ENCODE measurements around the gene GORASP2.

DNA sequence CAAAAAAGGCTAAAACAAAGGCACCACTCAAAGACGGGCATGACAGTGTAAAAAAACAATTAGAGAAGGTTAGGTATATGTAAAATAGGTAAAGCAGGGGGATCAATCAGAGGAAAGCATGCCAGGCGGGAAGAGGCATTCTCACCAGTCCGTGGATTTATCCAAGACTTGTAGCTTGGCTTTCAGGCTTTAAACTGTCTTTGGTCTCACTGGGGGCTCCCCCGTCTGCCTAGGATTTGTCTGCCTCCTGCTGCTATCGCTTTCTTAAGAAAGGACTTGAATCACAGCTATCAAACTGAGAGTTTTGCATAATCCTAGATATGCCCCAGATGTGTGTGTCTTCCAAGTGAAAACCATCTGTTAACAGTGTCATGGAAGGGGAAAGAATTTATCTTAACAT is 11.1 kb upstream of the GORASP2 start:
- TF ChIP-seq, protein P1, sequence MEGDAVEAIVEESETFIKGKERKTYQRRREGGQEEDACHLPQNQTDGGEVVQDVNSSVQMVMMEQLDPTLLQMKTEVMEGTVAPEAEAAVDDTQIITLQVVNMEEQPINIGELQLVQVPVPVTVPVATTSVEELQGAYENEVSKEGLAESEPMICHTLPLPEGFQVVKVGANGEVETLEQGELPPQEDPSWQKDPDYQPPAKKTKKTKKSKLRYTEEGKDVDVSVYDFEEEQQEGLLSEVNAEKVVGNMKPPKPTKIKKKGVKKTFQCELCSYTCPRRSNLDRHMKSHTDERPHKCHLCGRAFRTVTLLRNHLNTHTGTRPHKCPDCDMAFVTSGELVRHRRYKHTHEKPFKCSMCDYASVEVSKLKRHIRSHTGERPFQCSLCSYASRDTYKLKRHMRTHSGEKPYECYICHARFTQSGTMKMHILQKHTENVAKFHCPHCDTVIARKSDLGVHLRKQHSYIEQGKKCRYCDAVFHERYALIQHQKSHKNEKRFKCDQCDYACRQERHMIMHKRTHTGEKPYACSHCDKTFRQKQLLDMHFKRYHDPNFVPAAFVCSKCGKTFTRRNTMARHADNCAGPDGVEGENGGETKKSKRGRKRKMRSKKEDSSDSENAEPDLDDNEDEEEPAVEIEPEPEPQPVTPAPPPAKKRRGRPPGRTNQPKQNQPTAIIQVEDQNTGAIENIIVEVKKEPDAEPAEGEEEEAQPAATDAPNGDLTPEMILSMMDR (IDR thresholded peaks at IDR 0.05 in 4 of 5, conservative IDR thresholded peaks at IDR 0.05 in 1 of 5) = no peak
- TF ChIP-seq POLR2A (IDR thresholded peaks at IDR 0.05) = no peak

Measured in gastrocnemius medialis (tissue), 4 donors.